Suprapubic skin (tissue), 3 donors: Measurements from ENCODE around the gene CSH1.
"Not testable (repeated sequence)": the region's sequence is repeated elsewhere in the genome, so short reads cannot be mapped to it uniquely, and the experiment has no call there.

Experiments used
- CTCF ChIP-seq, 2 donors: fragments of 200-600 bp in 1 of 2; fragments of 450-650 bp in 1 of 2; sonication (generic) in 1 of 2; IDR thresholded peaks; one replicate each; pipeline ENCODE4 v1.5.1; 2016 to 2019; ENCODE audit warnings: antibody characterized with exemption in 2 of 2, mild to moderate bottlenecking in 1 of 2, moderate library complexity in 1 of 2
- POLR2A ChIP-seq, 2 donors: fragments of 450-650 bp; IDR thresholded peaks; one replicate each; pipeline ENCODE4 v1.6.1; 2017; ENCODE audit warnings: antibody characterized with exemption in 2 of 2, mild to moderate bottlenecking in 2 of 2, moderate library complexity in 2 of 2

- TF ChIP-seq POLR2A, CTCF (IDR thresholded peaks at IDR 0.05): not testable (repeated sequence)
Observed at GRCh38 chr17:63870292-63870665, 26.1 kb downstream of the CSH1 start.
